ENCODE results near the gene TMEM219. TPM values are rescaled to one million over a fixed set of nuclear protein-coding genes. Genes with fewer than 3 reads are reported as not detected.

TMEM219 gene
- total RNA-seq, 2 experiments from 2014 or later: 40.0 to 40.2 TPM

GRCh38 chr16:29989111-29989858, 27.4 kb downstream of the TMEM219 start:
- CTCF ChIA-PET: interaction anchor here (1.0 kb wide), 1 partner anchor 143 kb away, joined by 3 read pairs; no protein-coding TSS in a partner anchor
- POLR2A ChIA-PET: no interaction called here

GRCh38 chr16:29990034-29990433, 28.2 kb downstream of the TMEM219 start:
- POLR2A ChIA-PET: no interaction called here
- CTCF ChIA-PET: interaction anchor here (1.0 kb wide), 1 partner anchor 144 kb away, joined by 3 read pairs; no protein-coding TSS in a partner anchor

GRCh38 chr16:29990883-29991570, 29.1 kb downstream of the TMEM219 start:
- CTCF ChIA-PET: no interaction called here
- POLR2A ChIA-PET: no interaction called here

GRCh38 chr16:29991571-29991904, 29.7 kb downstream of the TMEM219 start:
- CTCF ChIA-PET: no interaction called here
- POLR2A ChIA-PET: no interaction called here

GRCh38 chr16:29992344-29992967, 30.6 kb downstream of the TMEM219 start:
- ChIA-PET CTCF (interaction anchor here (1.8 kb wide), 1 partner anchor 39 kb away, joined by 5 read pairs; the partner anchor contains the start of gene TLCD3B), POLR2A (interaction anchor here (0.6 to 1.4 kb wide), 2 partner anchors 66 to 165 kb away, joined by 4 read pairs; partner anchors contain the start of gene KCTD13)

GRCh38 chr16:29993191-29993902, 31.5 kb downstream of the TMEM219 start:
- POLR2A ChIA-PET: interaction anchor here (1.2 to 1.4 kb wide), 2 partner anchors 18 to 67 kb away, joined by 3 to 4 read pairs; partner anchors contain the start of gene KCTD13
- CTCF ChIA-PET: interaction anchor here (0.7 to 1.8 kb wide), 4 partner anchors 11 to 101 kb away, joined by 3 to 5 read pairs (median 3); partner anchors contain the start of genes KCTD13 and TLCD3B

- ChIA-PET POLR2A (interaction anchor here (1.2 to 2.1 kb wide), 4 partner anchors 18 to 68 kb away, joined by 3 to 10 read pairs (median 6); partner anchors contain the start of genes KCTD13 and TAOK2), CTCF (interaction anchor here (0.7 to 1.8 kb wide), 4 partner anchors 12 to 100 kb away, joined by 3 to 5 read pairs (median 3); partner anchors contain the start of genes KCTD13 and TLCD3B)
Measured at GRCh38 chr16:29993903-29994599, 32.2 kb downstream of the TMEM219 start.

GRCh38 chr16:29994600-29995323, 32.9 kb downstream of the TMEM219 start:
- CTCF ChIA-PET: interaction anchor here (1.1 to 1.7 kb wide), 2 partner anchors 69 to 205 kb away, joined by 3 to 5 read pairs; partner anchors contain the start of gene KCTD13
- POLR2A ChIA-PET: interaction anchor here (1.2 to 2.1 kb wide), 3 partner anchors 19 to 68 kb away, joined by 3 to 10 read pairs (median 8); partner anchors contain the start of genes KCTD13 and TAOK2

- POLR2A ChIA-PET: interaction anchor here (1.1 to 2.1 kb wide), 3 partner anchors 22 to 187 kb away, joined by 4 to 10 read pairs (median 8); partner anchors contain the start of genes KCTD13 and TAOK2
Measured at GRCh38 chr16:29995324-29995910, 33.5 kb downstream of the TMEM219 start, which contains the start of gene HIRIP3. Gene HIRIP3 (minus strand): TSS chr16:29995617. CDS start chr16:29995605, 12 bp downstream.

GRCh38 chr16:29995911-29996765, 34.3 kb downstream of the TMEM219 start, which contains the start of gene INO80E:
Gene INO80E (plus strand): TSS chr16:29996241. CDS start chr16:29996311, 70 bp downstream.
- ChIA-PET CTCF (interaction anchor here (0.7 to 2.9 kb wide), 8 partner anchors 10 to 294 kb away, joined by 3 to 10 read pairs (median 4); no protein-coding TSS in a partner anchor), POLR2A (interaction anchor here (1.1 to 2.1 kb wide), 3 partner anchors 23 to 188 kb away, joined by 4 to 10 read pairs (median 8); partner anchors contain the start of genes KCTD13 and TAOK2)

More at GRCh38 chr16:29995324-29995910, 33.5 kb downstream of the TMEM219 start, which contains the start of gene HIRIP3:
- CTCF ChIA-PET: interaction anchor here (1.0 to 2.9 kb wide), 4 partner anchors 11 to 293 kb away, joined by 4 to 10 read pairs (median 6); no protein-coding TSS in a partner anchor

- ChIA-PET CTCF (interaction anchor here (0.7 to 2.9 kb wide), 8 partner anchors 10 to 294 kb away, joined by 3 to 10 read pairs (median 3); partner anchors contain the start of gene C16orf92), POLR2A (interaction anchor here (0.8 kb wide), 1 partner anchor 139 kb away, joined by 4 read pairs; no protein-coding TSS in a partner anchor)
Measured at GRCh38 chr16:29996766-29997250, 34.9 kb downstream of the TMEM219 start.

- CTCF ChIA-PET: no interaction called here
- POLR2A ChIA-PET: no interaction called here
Measured at GRCh38 chr16:29999605-30000004, 37.7 kb downstream of the TMEM219 start.

GRCh38 chr16:30000735-30001631, 39.1 kb downstream of the TMEM219 start:
- POLR2A ChIA-PET: no interaction called here
- CTCF ChIA-PET: interaction anchor here (0.7 kb wide), 1 partner anchor 76 kb away, joined by 4 read pairs; no protein-coding TSS in a partner anchor

- ChIA-PET POLR2A (no interaction called here), CTCF (interaction anchor here (0.7 kb wide), 1 partner anchor 21 kb away, joined by 3 read pairs; the partner anchor contains the start of gene C16orf92)
Measured at GRCh38 chr16:30002614-30003346, 40.9 kb downstream of the TMEM219 start.
